ACC112 (cell line): ENCODE results near the gene MDFI.

Experiments
- H2AFZ ChIP-seq: fragments of 200-600 bp; sonication (generic); one replicate; pipeline ENCODE4 v1.6.0; 2017; ENCODE audit warnings: antibody characterized with exemption, low read length; ENCODE audit not compliant: unreplicated experiment
- H3K27ac ChIP-seq: fragments of 200-600 bp; sonication (generic); 2 replicates; pipeline ENCODE4 v1.5.1; 2014; ENCODE audit warnings: low read depth, mild to moderate bottlenecking, antibody characterized with exemption, low read length, moderate library complexity
- H3K27me3 ChIP-seq: fragments of 200-600 bp; sonication (generic); 2 replicates; pipeline ENCODE4 v1.6.1; 2014; ENCODE audit warnings: mild to moderate bottlenecking, antibody characterized with exemption, low read length, moderate library complexity, mixed read lengths; ENCODE audit not compliant: insufficient read depth
- H3K36me3 ChIP-seq: fragments of 200-600 bp; sonication (generic); 2 replicates; pipeline ENCODE4 v1.6.1; 2016; ENCODE audit warnings: mild to moderate bottlenecking, antibody characterized with exemption, low read length, moderate library complexity, mixed read lengths; ENCODE audit not compliant: insufficient read depth
- H3K4me1 ChIP-seq: fragments of 200-600 bp; sonication (generic); one replicate; pipeline ENCODE4 v1.6.1; 2016; ENCODE audit warnings: low read length, mixed read lengths; ENCODE audit not compliant: insufficient read depth, unreplicated experiment, control insufficient read depth
- H3K4me3 ChIP-seq: fragments of 200-600 bp; sonication (generic); 2 replicates; pipeline ENCODE4 v1.5.1; 2014; ENCODE audit warnings: mild to moderate bottlenecking, low read depth, low read length
- H3K79me2 ChIP-seq: fragments of 200-600 bp; sonication (generic); one replicate; pipeline ENCODE4 v1.6.0; 2016; ENCODE audit warnings: low read length; ENCODE audit not compliant: control insufficient read depth, unreplicated experiment, insufficient read depth

The MDFI gene

DNA sequence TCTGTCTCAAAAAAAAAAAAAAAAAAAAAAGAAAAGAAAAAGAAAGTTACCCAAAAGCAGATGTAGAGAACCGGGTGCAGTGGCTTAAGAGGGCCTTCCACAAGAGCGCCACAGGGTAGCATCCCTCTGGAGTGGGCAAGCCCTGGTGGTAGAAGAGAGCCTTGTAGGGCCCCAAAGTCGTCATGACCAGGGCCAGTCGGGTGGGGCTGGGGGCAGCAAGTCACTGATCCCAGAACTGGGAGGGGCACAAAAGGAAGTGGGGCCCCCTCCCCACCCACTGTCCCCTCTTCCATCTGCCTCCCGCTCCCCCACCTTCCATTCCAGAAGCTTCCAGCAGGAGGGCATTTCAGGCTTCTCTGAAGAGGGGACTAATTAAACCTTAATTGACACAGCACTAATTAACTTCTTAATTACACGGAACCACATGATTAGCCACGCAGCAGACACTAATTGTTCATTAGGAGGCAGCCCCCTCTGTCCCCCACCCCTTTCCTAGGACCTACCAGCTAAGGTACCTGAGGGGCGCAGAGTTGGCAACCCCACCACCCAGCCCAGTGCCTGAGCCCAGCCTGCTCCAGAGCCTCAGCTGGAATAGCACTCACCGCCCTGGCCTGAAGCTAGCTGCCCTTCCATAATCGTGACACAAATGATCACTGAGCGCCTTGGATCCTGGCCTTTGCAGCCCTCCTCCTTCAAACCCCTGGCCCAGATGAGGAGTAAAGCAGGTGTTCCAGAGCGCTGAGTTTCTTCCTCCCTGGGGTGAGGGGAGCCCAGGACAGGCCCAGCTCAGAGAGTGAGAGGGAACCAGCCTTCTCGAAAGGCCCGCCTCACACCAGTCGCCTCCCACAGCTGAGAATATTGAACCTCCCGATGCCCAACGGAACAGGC, 34.8 kb downstream of the MDFI start:
- Histone ChIP-seq H3K4me3 (no peak overlapping the region), H3K4me1 (no peaks in the 10 kb centered on the region), H3K27me3 (peaks cover 46% of the 10 kb centered on the region), H3K79me2 (no peaks in the 10 kb centered on the region), H3K27ac (no peak overlapping the region), H3K36me3 (no peaks in the 10 kb centered on the region), H2AFZ (no peak overlapping the region)

DNA sequence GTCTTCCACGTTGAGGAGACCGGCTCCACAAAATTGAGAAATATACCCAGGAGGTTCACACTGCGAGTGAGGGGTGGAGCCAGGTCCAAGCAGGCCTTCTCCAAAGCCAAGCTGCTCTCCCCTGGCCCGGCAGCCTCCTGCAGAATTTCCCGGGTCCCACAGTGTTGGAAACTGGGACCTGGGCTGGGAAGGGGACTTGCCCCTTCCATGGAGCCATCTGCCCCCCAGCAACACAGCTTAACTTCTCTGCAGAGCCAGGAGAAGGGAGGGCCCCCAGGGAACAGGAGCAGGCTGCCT, 35.4 kb downstream of the MDFI start:
- Histone ChIP-seq H3K4me1 (no peaks in the 10 kb centered on the region), H3K79me2 (no peaks in the 10 kb centered on the region), H3K4me3 (no peak overlapping the region), H2AFZ (no peak overlapping the region), H3K36me3 (no peaks in the 10 kb centered on the region), H3K27ac (no peak overlapping the region), H3K27me3 (peaks cover 42% of the 10 kb centered on the region)

- H3K27me3 ChIP-seq, result peaks cover 35% of the 10 kb centered on the region
- H3K27ac ChIP-seq, result no peak overlapping the region
- no peaks in the 10 kb centered on the region for H3K79me2 ChIP-seq
- H3K4me3 ChIP-seq, result no peak overlapping the region
- no peaks in the 10 kb centered on the region for H3K36me3 ChIP-seq
- no peaks in the 10 kb centered on the region for H3K4me1 ChIP-seq
- H2AFZ ChIP-seq, result no peak overlapping the region
Measured at GRCh38 chr6:41674231-41675000, 36.1 kb downstream of the MDFI start.

GRCh38 chr6:41675176-41675775, 37.0 kb downstream of the MDFI start:
- no peaks in the 10 kb centered on the region for H3K79me2 ChIP-seq
- no peak overlapping the region for H3K4me3 ChIP-seq
- H3K27ac ChIP-seq, result no peak overlapping the region
- no peaks in the 10 kb centered on the region for H3K36me3 ChIP-seq
- no peak overlapping the region for H2AFZ ChIP-seq
- peaks cover 30% of the 10 kb centered on the region for H3K27me3 ChIP-seq
- H3K4me1 ChIP-seq, result no peaks in the 10 kb centered on the region

GRCh38 chr6:41675992-41676391, 37.7 kb downstream of the MDFI start:
- no peak overlapping the region for H2AFZ ChIP-seq
- H3K27ac ChIP-seq, result no peak overlapping the region
- peaks cover 23% of the 10 kb centered on the region for H3K27me3 ChIP-seq

DNA sequence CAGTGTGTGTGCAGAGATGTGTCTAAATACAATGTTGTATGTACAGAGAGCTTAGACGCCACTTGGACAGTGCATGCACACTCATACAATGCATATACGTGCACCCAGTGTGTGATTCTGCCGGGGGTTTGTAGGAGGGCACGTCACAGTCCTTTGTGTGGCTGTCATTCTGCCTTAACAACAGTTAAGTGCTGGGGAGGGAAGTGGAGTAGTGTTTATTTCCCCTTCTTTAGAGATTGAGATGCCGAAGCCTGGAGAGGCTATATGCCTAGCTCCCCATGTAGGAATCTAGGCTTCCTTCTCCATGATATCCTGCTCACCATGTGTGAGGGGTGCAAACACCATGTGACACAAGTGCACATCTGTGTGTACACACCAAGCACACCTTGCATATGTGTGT, 38.2 kb downstream of the MDFI start:
- Histone ChIP-seq H3K27ac (no peak overlapping the region), H3K36me3 (no peaks in the 10 kb centered on the region), H3K4me3 (no peak overlapping the region), H3K4me1 (no peaks in the 10 kb centered on the region), H3K79me2 (no peaks in the 10 kb centered on the region), H2AFZ (no peak overlapping the region), H3K27me3 (peaks cover 18% of the 10 kb centered on the region)

More at GRCh38 chr6:41675992-41676391, 37.7 kb downstream of the MDFI start:
- Histone ChIP-seq H3K4me1 (no peaks in the 10 kb centered on the region), H3K4me3 (no peak overlapping the region), H3K36me3 (no peaks in the 10 kb centered on the region), H3K79me2 (no peaks in the 10 kb centered on the region)

DNA sequence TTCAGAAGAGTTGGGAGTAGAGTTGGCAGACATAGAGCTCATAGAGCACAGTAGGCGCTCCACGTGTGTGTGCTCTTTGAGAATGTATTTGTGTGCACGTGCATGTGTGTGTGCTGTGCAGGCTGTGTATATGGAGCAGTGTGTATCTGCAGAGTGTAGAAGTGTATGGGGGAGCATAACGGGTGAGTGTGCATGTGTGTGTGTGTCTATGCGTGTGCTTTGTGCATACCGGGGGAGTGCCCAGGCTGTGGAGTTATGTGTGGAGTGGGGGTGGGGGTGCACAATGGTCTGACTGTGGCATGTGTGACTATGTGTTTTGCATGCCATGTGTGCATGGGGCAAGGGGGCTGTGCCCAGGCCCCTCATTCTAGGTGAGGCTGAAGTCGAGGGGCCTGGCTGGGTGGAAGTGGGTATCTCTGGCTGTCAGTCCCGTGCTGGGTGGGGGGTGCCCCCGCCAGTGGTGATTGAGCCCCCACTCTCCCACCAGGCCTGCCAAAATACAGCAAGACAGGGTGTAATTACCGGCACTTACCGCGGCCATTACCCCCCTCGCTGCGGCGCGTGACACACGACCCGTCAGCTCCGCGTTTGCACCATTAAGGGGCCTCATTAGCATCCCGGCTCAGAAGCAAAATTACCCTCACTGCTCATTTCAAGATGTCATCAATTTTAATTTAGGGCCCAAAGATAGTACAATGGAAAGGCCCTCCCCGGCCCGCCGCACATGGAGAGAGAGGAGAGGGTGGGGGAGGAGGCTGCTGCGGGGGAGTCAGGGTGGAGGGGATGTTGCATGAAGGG, 39.1 kb downstream of the MDFI start:
- Histone ChIP-seq H3K36me3 (no peaks in the 10 kb centered on the region), H3K27me3 (peaks cover 9% of the 10 kb centered on the region), H3K27ac (no peak overlapping the region), H3K4me1 (no peaks in the 10 kb centered on the region), H2AFZ (no peak overlapping the region), H3K4me3 (no peak overlapping the region), H3K79me2 (no peaks in the 10 kb centered on the region)

- Histone ChIP-seq H3K27me3 (peaks cover 5% of the 10 kb centered on the region; the same call in 1 of the 2 replicates), H3K4me1 (no peaks in the 10 kb centered on the region), H2AFZ (no peak overlapping the region), H3K36me3 (no peaks in the 10 kb centered on the region), H3K79me2 (no peaks in the 10 kb centered on the region), H3K4me3 (no peak overlapping the region), H3K27ac (no peak overlapping the region)
Measured at GRCh38 chr6:41678511-41679084, 40.3 kb downstream of the MDFI start.

DNA sequence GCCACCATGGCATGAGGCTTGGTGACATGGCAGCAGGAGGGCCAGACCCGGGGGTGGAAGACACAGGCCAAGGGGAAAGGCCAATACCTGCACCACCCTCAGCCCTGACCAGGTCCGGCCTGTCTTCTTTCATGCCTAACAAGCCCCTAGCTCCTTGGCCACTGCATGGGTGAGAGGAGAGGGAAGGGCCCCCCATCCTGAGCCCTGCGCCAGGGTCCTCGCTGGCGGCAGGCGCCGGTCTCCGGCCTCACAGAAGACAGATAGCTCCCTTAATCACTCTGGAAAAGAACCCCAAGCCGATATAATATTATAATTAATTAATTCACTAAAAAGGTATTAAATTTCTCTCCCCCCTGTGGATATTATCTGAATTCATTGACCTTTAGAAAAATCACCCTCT, 41.4 kb downstream of the MDFI start:
- no peaks in the 10 kb centered on the region for H3K79me2 ChIP-seq
- no peak overlapping the region for H3K27ac ChIP-seq
- no peak overlapping the region for H3K4me3 ChIP-seq
- no peaks in the 10 kb centered on the region for H3K36me3 ChIP-seq
- H3K4me1 ChIP-seq, result no peaks in the 10 kb centered on the region
- H3K27me3 ChIP-seq, result peaks cover 5% of the 10 kb centered on the region; the same call in 1 of the 2 replicates
- H2AFZ ChIP-seq, result no peak overlapping the region
